Mesenchymal stem cell (in vitro differentiated cells and primary cell): ENCODE results near the gene TTC1.
A peak's percentile ranks its signal among the peaks of the same experiment; 100 is the strongest.

Experiments used
- DNase-seq: peaks from one replicate; pipeline ENCODE4 v3.0.0-alpha.2; 2013
- H2AFZ ChIP-seq: one replicate; pipeline ENCODE4 v1.6.1; 2013; ENCODE audit warnings: low read depth, mild to moderate bottlenecking, control low read depth, inconsistent platforms, low read length, moderate library complexity
- H2AK5ac ChIP-seq: 2 replicates; pipeline ENCODE4 v1.6.1; 2013; ENCODE audit warnings: low read length, moderate library complexity, mild to moderate bottlenecking, inconsistent platforms; ENCODE audit not compliant: severe bottlenecking
- H2BK120ac ChIP-seq: one replicate; pipeline ENCODE4 v1.6.1; 2013; ENCODE audit warnings: low read depth, mild to moderate bottlenecking, inconsistent platforms, low read length, moderate library complexity
- H2BK12ac ChIP-seq, 2 experiments: one replicate each; pipeline ENCODE4 v1.6.1; 2013; ENCODE audit warnings: inconsistent platforms in 2 of 2, low read length in 2 of 2, mild to moderate bottlenecking in 2 of 2, moderate library complexity in 2 of 2, control low read depth in 1 of 2
- H2BK15ac ChIP-seq: one replicate; pipeline ENCODE4 v1.6.1; 2013; ENCODE audit warnings: mild to moderate bottlenecking, low read depth, inconsistent platforms; ENCODE audit not compliant: poor library complexity, severe bottlenecking
- H2BK5ac ChIP-seq: 2 replicates; pipeline ENCODE4 v1.6.1; 2013; ENCODE audit warnings: low read depth, mild to moderate bottlenecking, low read length, control low read depth, inconsistent platforms; ENCODE audit not compliant: poor library complexity, severe bottlenecking
- H3K14ac ChIP-seq, 2 experiments: one replicate each; pipeline ENCODE4 v1.6.1; 2013; ENCODE audit warnings: inconsistent platforms in 2 of 2, low read length in 2 of 2, control low read depth in 1 of 2, mild to moderate bottlenecking in 1 of 2, moderate library complexity in 1 of 2
- H3K18ac ChIP-seq, 2 experiments: one replicate each; pipeline ENCODE4 v1.6.1; 2013; ENCODE audit warnings: inconsistent platforms in 2 of 2, low read length in 2 of 2, control low read depth in 1 of 2, low read depth in 1 of 2, mild to moderate bottlenecking in 1 of 2
- H3K23ac ChIP-seq, 2 experiments: one replicate each; pipeline ENCODE4 v1.6.1; 2013; ENCODE audit warnings: inconsistent platforms in 2 of 2, low read length in 2 of 2, mild to moderate bottlenecking in 2 of 2, moderate library complexity in 2 of 2, control low read depth in 1 of 2
- H3K27ac ChIP-seq: 2 replicates; pipeline ENCODE4 v1.5.1; 2013; ENCODE audit warnings: mild to moderate bottlenecking, moderate library complexity, low read length, control low read depth, inconsistent platforms; ENCODE audit not compliant: poor library complexity, severe bottlenecking
- H3K27me3 ChIP-seq, 2 experiments: 2 replicates each; pipeline versions ENCODE4 v1.6.1 to v1.7.0; 2013; ENCODE audit warnings: low read length in 2 of 2, mild to moderate bottlenecking in 2 of 2, moderate library complexity in 2 of 2, control low read depth in 1 of 2, inconsistent platforms in 1 of 2; ENCODE audit not compliant: control insufficient read depth in 1 of 2, insufficient read depth in 1 of 2
- H3K36me3 ChIP-seq, 2 experiments: 2 replicates each; pipeline versions ENCODE4 v1.6.1 to v1.7.0; 2013; ENCODE audit warnings: low read length in 2 of 2, control low read depth in 1 of 2, inconsistent platforms in 1 of 2, low read depth in 1 of 2, mild to moderate bottlenecking in 1 of 2; ENCODE audit not compliant: insufficient read depth in 2 of 2, control insufficient read depth in 1 of 2
- H3K4ac ChIP-seq, 2 experiments: one replicate each; pipeline ENCODE4 v1.6.1; 2013; ENCODE audit warnings: inconsistent platforms in 2 of 2, low read length in 2 of 2, mild to moderate bottlenecking in 2 of 2, moderate library complexity in 2 of 2, control low read depth in 1 of 2, low read depth in 1 of 2
- H3K4me1 ChIP-seq: 2 replicates; pipeline ENCODE4 v1.6.1; 2013; ENCODE audit warnings: low read depth, low read length, control low read depth; ENCODE audit not compliant: control insufficient read depth, insufficient read depth
- H3K4me2 ChIP-seq: 2 replicates; pipeline ENCODE4 v1.6.1; 2013; ENCODE audit warnings: low read length, mild to moderate bottlenecking, inconsistent platforms; ENCODE audit not compliant: poor library complexity, severe bottlenecking
- H3K4me3 ChIP-seq, 2 experiments: 2 replicates each; pipeline versions ENCODE4 v1.5.1 to v1.7.0; 2013; ENCODE audit warnings: low read length in 2 of 2, mild to moderate bottlenecking in 2 of 2, control low read depth in 1 of 2, low read depth in 1 of 2; ENCODE audit not compliant: insufficient read depth in 1 of 2
- H3K79me1 ChIP-seq: replicated peaks from 2 replicates; pipeline ENCODE4 v1.6.1; 2013; ENCODE audit warnings: mild to moderate bottlenecking, control low read depth, low read length, inconsistent platforms; ENCODE audit not compliant: poor library complexity, severe bottlenecking
- H3K9ac ChIP-seq: 2 replicates; pipeline ENCODE4 v1.7.0; 2013; ENCODE audit warnings: mild to moderate bottlenecking, low read length, moderate library complexity
- H3K9me3 ChIP-seq: 2 replicates; pipeline ENCODE4 v1.7.0; 2013; ENCODE audit warnings: mild to moderate bottlenecking, low read length; ENCODE audit not compliant: control insufficient read depth
- H4K8ac ChIP-seq: one replicate; pipeline ENCODE4 v1.6.1; 2013; ENCODE audit warnings: inconsistent platforms, mild to moderate bottlenecking, low read length, moderate library complexity
- H4K91ac ChIP-seq: one replicate; pipeline ENCODE4 v1.6.1; 2013; ENCODE audit warnings: mild to moderate bottlenecking, low read length, inconsistent platforms
- WGBS: methylation state at CpG from one replicate; pipeline ENCODE4 v1.1.7; 2013; ENCODE audit warnings: mixed read lengths; 5-methylcytosine and 5-hydroxymethylcytosine counted together

TTC1 gene

GRCh38 chr5:160036243-160036642, 27.3 kb downstream of the TTC1 start:
- Histone ChIP-seq H3K9ac (no peak overlapping the region), H3K36me3 (peaks cover 6 to 72% of the 10 kb centered on the region in 2 experiments), H2BK5ac (no peak overlapping the region), H3K4me2 (no peak overlapping the region), H3K4me3 (no peak overlapping the region), H2BK15ac (no peak overlapping the region), H3K4ac (no peak overlapping the region), H4K91ac (no peak overlapping the region), H3K4me1 (no peaks in the 10 kb centered on the region), H3K79me1 (peaks cover 17% of the 10 kb centered on the region), H3K14ac (no peak overlapping the region), H2AK5ac (no peak overlapping the region), H3K9me3 (no peaks in the 10 kb centered on the region), H2BK12ac (no peak overlapping the region), H3K27ac (no peak overlapping the region), H2AFZ (no peak overlapping the region), H3K18ac (no peak overlapping the region), H3K23ac (no peak overlapping the region), H2BK120ac (no peak overlapping the region), H4K8ac (no peak overlapping the region), H3K27me3 (no peaks in the 10 kb centered on the region)
- no peak for DNase-seq
- no CpG with 5 or more reads among the region's 1 CpG for WGBS

- Histone ChIP-seq H2BK5ac (no peak overlapping the region), H3K79me1 (peaks cover 13% of the 10 kb centered on the region), H3K4me1 (no peaks in the 10 kb centered on the region), H3K14ac (no peak overlapping the region), H2BK120ac (no peak overlapping the region), H3K36me3 (peaks cover 10 to 74% of the 10 kb centered on the region in 2 experiments), H3K18ac (no peak overlapping the region), H3K4me3 (no peak overlapping the region), H3K23ac (no peak overlapping the region), H2BK15ac (no peak overlapping the region), H3K4me2 (no peak overlapping the region), H3K4ac (no peak overlapping the region), H2AK5ac (no peak overlapping the region), H3K9me3 (no peaks in the 10 kb centered on the region), H4K8ac (no peak overlapping the region), H3K9ac (no peak overlapping the region), H2BK12ac (no peak overlapping the region), H4K91ac (no peak overlapping the region), H2AFZ (no peak overlapping the region), H3K27me3 (no peaks in the 10 kb centered on the region), H3K27ac (no peak overlapping the region)
- no peak for DNase-seq
These were observed 27.9 kb downstream of the TTC1 start for GRCh38 chr5:160036884-160037283.

GRCh38 chr5:160039810-160040470, 31.0 kb downstream of the TTC1 start:
- WGBS = no CpG with 5 or more reads among the region's 2 CpGs
- no peak overlapping the region for H2BK5ac ChIP-seq
- H3K79me1 ChIP-seq = peaks cover 8% of the 10 kb centered on the region
- no peak overlapping the region for H3K4ac ChIP-seq
- H2BK15ac ChIP-seq = no peak overlapping the region
- no peak overlapping the region for H3K14ac ChIP-seq
- no peak overlapping the region for H3K18ac ChIP-seq
- H2BK12ac ChIP-seq = no peak overlapping the region
- H2AFZ ChIP-seq = no peak overlapping the region
- H3K23ac ChIP-seq = no peak overlapping the region
- H3K9me3 ChIP-seq = no peaks in the 10 kb centered on the region
- peaks cover 15 to 73% of the 10 kb centered on the region in 2 experiments for H3K36me3 ChIP-seq
- no peak overlapping the region for H3K4me3 ChIP-seq
- no peak overlapping the region for H4K8ac ChIP-seq
- no peak overlapping the region for H2AK5ac ChIP-seq
- H4K91ac ChIP-seq = no peak overlapping the region
- DNase-seq = peak; percentile 60
- no peak overlapping the region for H3K9ac ChIP-seq
- H3K4me1 ChIP-seq = no peaks in the 10 kb centered on the region
- no peak overlapping the region for H3K4me2 ChIP-seq
- no peak overlapping the region for H2BK120ac ChIP-seq
- H3K27ac ChIP-seq = no peak overlapping the region
- H3K27me3 ChIP-seq = no peaks in the 10 kb centered on the region

DNA sequence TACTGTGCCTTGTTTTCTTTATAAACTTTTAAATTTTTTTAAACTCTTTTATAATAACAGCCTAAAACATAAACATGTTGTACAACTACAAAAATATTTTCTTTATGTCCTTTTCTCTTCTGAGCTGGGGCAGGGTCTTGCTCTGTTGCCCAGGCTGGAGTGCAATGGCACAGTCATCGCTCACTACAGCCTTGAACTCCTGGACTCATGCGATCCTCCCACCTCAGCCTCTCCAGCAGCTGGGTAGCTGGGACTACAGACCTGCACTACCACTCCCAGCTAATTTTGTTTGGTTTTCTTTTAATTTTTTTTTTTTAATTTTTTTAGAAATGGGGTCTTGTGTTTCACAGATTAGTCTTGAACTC, 31.5 kb downstream of the TTC1 start:
- H3K27ac ChIP-seq = no peak overlapping the region
- no peak overlapping the region for H3K14ac ChIP-seq
- peaks cover 5% of the 10 kb centered on the region for H3K79me1 ChIP-seq
- no peak overlapping the region for H3K18ac ChIP-seq
- DNase-seq = no peak
- H3K9ac ChIP-seq = no peak overlapping the region
- no peak overlapping the region for H2AK5ac ChIP-seq
- H2AFZ ChIP-seq = no peak overlapping the region
- H3K4me2 ChIP-seq = no peak overlapping the region
- no peak overlapping the region for H4K8ac ChIP-seq
- H3K9me3 ChIP-seq = no peaks in the 10 kb centered on the region
- H3K4me1 ChIP-seq = no peaks in the 10 kb centered on the region
- H3K4ac ChIP-seq = no peak overlapping the region
- H3K4me3 ChIP-seq = no peak overlapping the region
- H3K23ac ChIP-seq = no peak overlapping the region
- no peak overlapping the region for H2BK12ac ChIP-seq
- H3K36me3 ChIP-seq = peaks cover 12 to 70% of the 10 kb centered on the region in 2 experiments
- H2BK120ac ChIP-seq = no peak overlapping the region
- WGBS = 100% methylated on average over 1 of the region's 2 CpGs
- H2BK5ac ChIP-seq = no peak overlapping the region
- H4K91ac ChIP-seq = no peak overlapping the region
- H2BK15ac ChIP-seq = no peak overlapping the region
- no peaks in the 10 kb centered on the region for H3K27me3 ChIP-seq
